Right renal cortex interstitium (tissue), 3 donors: ENCODE measurements around the gene DISC1. TPM values are rescaled to one million over a fixed set of nuclear protein-coding genes. Genes with fewer than 3 reads are reported as not detected.

Source experiments
- DNase-seq, 3 donors: peaks; one replicate each; pipeline ENCODE4 v3.0.0-alpha.2; 2013; ENCODE audit warnings: low read depth in 3 of 3, low spot score in 2 of 3
- polyA plus RNA-seq, 3 donors: library from polyadenylated mRNA; unstranded; fragments of 120-200 nt; gene quantifications; one replicate each; pipeline ENCODE4 v1.2.1, GENCODE V29; 2013; ENCODE audit not compliant: insufficient read length in 3 of 3

Gene DISC1
- polyA plus RNA-seq, 3 donors: 6.0 to 7.1 (median 6.1) TPM

DNA sequence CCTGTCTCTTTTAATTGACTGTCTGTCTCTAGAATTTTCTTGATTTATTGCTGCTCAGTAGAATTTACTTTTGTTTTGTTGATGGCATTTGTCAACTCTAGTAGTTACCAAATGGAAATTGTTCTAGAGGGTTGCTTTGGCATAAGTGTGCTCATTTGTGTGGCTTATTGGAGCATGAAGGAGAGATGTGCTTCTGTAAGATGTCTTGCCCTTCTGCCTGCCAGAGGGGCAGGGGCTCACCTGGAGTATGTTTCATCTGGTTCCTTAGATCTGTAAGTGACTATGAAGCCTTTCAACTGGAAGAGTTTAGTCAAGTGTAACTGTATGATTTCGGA, 345.5 kb downstream of the DISC1 start:
- no peak for DNase-seq

DNA sequence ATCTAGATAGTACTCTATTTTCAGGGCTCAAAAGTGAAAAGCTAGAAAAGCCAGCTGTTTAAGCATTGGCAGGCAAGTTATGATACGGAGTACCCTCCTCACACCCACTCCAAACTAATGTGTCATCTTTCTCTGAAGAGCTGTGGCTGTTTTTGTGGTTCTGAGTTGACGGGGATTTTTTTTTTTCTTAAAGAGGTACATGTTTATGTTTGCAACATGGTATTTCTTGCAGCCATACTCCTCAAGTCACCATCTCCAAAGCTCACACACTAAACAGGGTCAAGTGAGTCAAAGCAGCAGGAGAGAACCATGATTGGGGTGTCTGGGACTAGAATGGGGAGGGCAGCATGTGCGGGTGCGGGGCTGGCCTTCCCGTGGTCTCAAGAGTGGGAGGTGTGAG, 347.2 kb downstream of the DISC1 start:
- DNase-seq: no peak

DNA sequence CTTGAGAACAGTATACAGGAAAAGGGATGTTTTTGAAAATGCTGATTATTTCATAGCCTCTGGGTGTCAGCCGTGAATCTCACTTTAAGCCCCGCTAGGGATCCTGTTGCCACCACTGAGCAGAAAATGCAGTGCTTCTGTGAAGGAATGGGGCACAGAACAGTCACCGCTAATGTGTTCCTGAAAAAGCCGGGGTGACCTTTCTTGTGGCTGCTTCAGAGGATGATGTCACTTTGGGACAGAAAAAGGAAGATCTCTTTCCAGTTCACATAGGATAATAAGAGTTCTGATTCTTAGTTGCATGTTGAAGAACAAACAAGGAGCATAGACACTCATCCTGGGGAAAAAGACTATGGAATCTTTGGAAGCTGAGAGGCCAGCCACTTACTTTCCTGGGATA, 349.6 kb downstream of the DISC1 start:
- DNase-seq: no peak

DNA sequence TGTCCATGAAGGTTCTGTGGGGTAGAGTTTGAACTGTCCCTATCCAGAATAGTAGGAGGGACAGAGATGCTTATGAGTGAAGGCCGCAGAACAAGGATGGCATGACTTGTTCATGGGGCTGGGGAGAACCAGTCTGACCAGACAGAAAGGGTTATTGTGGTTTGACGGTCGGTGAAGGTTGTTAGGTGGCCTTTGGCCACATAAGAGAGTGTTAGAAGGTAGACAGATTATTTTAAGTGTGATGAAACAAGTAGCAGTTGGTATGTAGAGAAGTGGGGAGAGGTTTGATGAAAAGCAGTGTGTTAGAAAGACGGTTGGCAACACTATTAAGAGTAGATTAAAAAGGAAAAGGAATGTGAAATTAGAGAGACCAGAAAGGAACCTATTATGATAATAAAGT, 355.1 kb downstream of the DISC1 start:
- DNase-seq: no peak

DNA sequence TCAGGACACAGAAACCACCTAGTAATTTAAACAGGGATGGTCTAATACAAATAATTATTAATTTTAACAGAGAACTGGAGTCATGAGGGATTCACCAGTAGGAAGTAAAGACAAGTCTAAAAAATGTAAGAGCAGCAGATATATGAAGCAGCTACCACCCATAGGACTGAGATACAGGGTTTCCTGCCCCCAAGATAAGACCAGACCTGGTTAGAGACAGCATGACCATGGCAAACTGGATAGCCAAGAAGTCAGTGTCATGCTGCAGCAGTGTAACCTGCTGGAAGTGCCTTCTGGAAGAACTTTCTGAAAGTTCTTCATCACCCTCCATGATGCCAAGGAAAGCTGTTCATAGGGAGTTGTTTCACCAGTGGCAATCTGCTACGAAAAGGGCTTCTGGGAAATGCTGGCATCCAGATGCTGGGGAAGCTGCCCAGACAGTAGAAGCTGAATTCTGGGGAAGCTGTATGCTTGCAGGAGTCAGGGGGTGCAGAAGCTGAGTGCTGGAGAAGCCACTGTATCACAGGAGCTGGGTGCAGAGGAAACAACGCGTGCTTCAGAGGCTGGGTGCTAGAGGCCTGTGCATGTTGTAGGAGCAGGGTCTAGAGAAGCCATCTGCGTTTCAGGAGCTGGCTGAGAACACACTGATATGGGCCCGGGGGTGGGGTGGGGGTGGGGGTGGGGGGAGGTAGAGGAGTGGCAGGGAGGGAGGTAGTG, 356.4 kb downstream of the DISC1 start:
- DNase-seq: no peak

DNA sequence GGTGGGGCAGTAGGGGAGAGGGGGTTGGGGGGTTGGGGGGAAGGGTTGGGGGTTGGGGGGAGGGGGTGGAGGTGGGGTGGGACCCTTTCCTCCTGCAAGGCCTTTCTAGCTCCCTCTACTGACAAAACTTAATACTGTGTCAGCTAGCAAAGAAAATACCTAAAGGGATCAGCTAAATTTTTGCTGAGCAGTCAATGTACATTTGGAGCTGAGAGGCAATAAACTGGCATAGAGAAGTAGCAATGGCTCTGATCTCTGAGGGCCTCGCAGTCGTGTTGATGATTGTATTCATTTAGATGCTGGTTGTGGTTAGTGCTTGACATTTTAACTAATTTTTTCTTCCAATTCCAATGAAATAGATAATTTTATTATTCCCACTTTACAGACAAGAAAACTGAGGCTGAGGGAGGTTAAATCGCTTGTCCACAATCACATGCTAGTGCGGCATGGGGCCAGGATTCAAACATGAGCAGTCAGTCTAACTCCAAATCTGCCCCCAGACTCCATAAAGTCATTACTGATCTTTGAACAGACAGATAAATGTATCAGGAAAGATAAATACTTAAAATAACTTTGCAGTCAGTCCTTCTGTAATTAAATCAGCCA, 357.1 kb downstream of the DISC1 start:
- DNase-seq: no peak

DNA sequence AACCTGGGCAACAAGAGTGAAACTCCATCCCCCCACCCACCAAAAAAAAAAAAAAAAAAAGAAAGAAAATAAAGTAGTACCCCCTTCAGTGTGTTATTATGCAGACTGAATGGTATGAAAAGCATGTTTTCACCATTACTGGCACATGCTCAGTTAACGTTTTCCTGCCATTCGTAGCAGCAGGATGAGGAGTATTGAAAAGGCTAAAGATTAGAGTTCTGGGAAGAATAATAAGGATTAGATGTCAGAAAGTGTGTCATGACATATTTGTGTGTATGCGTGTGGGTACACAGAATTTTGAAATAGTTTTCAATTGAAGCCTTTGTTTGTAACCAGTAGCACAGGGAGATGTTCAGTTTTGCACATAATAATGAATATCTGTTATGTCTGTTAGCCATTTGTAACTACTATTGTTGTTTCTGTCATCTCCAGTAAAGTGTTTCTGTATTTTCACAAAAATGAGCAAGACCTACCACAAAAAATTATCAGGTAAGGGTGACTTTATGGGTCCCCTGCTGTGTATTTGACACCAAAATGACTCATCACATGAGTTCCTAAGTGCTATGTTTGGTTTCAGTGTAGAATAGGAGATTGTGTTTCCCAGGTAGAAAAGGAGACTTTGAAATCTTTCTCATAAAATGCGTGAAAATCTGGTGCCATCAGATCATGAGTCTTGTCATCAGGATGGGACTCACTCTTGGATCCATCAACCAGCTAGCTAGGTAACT, 358.9 kb downstream of the DISC1 start:
- DNase-seq: no peak

DNA sequence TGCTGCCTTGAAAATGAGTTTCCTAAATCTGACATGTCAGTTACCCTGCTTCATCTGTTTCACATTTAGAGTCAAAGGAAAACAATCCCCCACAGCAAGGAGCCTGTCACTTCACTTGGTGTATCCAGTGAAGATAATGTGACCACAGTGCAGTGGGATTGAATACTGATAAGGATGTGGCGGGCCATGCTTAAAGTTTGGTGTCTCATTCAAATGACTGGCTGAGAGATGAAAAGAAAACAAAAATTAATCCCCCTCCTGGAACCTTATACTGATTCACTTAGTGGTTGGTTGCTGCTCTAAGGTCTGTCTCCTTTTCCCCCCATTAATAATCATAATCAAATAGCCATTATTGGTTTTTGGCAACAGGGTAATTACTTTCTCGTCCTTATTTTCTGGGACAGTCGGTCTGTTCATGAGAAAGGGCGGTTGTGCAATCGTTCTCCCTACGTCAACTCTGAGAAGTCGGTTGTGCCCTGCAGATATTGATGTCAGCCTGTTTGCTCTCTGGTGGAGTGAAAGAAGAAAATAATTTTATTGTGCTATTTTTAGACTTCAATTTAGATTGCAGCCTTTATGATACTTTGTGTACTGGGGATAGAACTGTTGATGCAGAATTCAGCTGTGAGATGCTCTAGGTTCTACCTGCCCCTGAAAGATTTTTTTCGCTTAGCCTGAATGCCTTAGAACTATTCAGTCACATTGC, 360.2 kb downstream of the DISC1 start:
- no peak for DNase-seq

DNA sequence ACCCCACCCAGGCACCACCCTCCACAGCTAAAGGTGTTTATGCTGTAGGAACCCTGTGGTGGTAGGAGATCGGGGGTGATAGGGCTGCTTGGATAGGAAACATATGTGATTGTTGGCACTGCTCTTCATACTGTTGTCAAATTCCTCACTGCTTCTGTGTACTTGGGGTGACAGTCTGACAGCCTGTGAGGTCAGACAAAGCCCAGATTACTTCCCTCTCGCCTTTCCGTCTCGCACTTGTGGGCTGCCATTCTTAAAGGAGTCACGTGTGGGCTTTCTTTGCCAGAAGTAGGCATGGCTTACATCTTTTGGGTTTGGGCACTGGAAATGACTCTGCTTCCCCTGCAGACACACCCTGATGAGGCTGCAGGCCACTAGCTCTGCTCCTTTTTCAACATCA, 363.8 kb downstream of the DISC1 start:
- DNase-seq: no peak

DNA sequence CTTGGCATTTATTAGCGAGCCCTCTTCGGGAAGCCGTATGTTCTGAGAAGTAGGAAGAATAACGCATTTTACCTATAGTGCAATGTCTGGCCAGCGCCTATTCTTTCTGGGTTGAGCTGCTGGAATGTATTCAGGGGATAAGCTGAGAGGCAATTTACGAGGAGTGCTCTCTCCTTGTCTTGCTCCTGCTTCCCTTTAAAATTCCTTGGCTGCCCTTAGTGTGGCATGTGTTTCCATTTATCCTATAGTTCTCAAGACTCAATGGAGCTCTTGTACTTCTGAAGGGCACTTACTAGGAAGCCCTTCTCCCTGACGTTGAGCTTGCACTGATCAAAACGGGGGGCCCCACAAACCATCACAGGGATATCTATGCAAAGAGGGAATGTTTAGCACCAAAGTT, 364.6 kb downstream of the DISC1 start:
- no peak for DNase-seq

DNA sequence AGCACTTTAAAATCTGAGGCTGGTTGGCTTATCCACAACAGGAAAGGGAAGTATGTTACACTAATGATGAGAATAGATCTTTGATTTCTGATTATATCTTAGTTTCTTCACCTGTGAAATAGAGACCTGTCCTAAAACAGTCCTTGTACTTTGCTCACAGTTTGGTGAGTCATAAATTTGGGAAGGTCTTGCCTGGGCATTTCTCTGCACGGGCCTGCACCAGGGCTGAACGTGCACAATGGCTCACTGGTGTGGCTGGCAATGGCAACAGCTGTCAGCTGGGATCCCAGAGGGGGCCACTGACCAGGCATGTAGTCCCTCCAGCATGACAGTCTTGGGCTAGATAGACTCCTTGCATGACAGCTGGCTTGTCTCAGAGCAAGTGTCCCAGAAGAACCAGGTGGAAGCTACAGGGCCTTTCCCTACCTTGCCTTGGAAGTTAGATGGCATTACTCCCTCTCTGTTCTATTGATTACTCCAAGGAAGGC, 367.4 kb downstream of the DISC1 start:
- DNase-seq: no peak

DNA sequence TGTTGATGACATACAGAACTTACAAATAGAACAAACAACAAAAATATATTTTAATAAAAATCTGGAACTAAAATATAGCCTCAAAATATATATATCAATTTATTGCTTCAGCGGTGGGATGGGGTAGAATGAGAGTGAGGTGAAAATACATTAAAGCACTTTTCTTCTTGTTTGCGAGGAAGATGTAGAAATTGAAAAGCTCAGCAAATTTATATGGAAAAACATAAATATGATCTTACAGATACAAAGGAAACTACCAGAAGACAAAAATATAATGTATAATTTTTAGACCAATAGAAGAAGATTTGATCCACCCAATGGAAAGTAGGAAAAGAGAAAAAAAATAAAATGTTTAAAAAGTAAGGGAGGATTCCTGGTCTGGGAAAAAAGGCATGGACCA, 372.2 kb downstream of the DISC1 start:
- no peak for DNase-seq

DNA sequence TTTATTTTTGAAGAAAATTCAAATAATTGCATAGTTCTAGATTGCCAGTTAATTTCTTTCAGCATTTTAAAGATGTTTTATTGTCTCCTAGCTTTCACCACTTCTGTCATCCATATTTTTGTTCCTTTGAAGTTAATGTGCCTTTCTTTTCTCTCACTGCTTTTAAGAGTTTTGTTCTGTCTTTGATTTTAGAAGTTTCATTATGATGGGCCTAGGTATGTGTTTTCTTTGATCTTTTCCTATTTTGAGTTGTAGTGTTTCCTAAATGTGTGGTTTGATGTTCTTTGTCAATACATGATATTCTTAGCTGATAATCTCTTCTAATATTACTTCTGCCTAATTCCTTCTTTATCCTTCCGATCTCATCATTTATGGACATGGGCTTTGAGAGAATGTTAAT, 378.7 kb downstream of the DISC1 start:
- DNase-seq: no peak

DNA sequence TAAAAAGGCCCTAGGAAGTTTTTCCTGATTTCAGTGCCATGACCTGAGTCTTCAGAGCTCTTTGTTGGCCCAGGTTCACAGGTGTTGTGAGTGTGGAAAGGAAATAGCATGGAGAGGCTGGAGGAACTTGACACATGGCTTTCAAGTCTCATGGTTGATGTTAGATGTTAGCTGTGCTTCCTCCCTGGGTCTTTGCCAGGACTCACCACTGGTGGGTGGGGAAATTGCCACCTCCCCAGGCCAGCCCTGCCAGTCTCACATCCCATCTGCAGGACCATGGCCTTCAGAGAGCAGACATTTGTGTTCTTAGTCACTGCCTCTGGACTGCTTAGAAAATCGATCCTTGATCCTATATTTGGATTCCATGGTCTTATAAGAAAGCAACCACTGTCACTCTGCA, 383.2 kb downstream of the DISC1 start:
- no peak for DNase-seq

DNA sequence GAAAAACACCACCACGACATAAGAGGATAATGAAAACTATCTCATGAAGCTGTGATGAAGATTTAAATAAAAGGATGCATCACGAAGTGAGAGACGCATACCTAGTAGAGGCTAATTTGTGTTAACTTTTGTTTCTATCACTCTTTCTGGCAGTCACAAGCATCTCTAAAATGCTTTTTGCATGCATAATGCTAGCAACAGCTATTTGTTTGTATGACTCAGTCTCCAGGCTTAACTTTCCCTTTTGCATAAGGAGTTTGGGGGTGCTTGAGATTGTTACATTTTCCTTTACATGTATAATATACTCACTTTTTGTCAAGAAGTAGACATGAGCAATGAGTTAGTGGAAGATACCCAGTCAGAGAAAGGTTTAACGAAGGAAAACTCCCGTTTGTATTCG, 385.4 kb downstream of the DISC1 start:
- no peak for DNase-seq

DNA sequence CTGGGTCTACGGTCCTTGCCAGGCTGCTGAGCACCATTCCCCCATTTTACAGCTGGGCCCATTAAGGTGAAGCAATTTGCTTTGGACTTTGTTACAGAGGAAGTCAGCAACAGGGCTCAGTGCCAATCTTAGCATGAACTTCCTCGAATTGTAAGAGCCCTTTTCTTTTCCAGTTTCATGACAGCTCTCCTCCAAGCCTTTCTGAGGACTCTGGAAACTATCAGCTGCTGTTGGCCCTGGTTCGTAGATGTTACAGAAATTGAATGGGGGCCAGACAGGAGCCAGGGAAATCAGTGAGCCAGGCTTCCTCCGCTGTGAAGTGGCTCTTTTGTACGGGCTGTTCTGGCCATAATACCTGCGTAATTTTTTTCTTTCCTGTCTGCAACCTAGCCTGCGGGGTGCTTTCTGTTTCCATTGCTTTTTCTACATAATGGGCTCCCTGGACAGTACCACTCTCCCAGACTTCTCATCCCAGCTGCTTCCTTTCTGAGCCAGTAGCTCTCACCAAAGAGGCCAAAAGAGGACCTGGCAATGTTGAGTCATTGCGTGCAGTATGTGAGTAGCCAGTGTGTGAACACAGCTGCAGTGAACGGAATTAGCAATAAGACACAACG, 386.3 kb downstream of the DISC1 start:
- no peak for DNase-seq

DNA sequence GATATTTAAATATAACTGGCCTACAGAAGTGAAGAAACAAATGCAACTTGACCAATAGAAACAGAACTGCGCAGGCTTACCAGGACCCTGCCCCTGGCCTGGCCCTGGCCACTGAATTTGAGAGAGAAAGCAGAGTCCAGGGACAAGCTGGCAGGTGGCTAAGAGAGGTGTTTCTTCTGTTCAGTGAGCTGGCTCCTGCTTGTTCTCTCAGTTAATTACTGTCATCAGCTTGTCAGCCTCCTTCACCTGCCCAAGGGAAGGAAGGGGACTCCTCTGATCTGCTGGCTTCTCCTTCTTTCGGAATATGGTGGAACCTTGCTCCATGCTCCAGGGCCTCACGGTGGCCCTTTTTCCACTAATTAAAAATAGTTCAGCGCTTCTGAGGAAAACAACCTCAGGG, 388.4 kb downstream of the DISC1 start:
- no peak for DNase-seq

DNA sequence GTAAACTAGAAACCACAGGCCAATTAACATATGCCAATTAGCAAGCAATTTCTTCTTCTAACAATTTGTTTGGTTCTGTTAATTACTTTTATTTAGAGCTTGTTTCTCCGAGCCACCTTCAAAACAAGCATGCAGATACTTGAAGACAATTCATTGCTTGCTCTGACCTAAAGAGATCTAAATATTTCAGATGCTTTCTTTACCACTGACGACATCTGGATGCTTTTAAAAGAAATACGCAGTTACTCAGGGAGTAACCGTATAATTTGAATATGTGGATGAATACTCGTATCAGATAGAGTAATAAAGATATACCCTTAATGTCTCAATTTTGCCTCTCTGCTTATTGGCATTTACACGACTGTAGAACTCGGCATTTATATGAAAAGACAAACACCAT, 390.0 kb downstream of the DISC1 start:
- no peak for DNase-seq

DNA sequence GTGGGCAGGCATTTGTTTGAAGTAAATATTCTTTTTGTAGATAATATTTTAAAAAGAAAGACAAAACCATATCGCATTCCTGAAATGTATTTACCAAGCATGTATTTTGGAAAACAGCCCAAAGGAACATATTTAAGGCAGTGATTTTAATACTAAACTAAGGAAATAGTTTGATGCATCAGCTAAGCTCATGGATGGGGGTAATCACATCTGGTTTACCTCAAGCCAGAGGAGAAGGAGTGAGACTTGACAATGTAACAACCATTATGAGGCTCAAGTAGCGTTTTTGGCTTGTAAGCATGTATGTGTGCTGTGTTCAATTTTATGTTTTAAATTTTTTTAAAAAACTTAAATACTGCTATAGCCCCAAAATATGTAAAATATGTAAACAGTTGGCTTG, 390.5 kb downstream of the DISC1 start:
- no peak for DNase-seq

DNA sequence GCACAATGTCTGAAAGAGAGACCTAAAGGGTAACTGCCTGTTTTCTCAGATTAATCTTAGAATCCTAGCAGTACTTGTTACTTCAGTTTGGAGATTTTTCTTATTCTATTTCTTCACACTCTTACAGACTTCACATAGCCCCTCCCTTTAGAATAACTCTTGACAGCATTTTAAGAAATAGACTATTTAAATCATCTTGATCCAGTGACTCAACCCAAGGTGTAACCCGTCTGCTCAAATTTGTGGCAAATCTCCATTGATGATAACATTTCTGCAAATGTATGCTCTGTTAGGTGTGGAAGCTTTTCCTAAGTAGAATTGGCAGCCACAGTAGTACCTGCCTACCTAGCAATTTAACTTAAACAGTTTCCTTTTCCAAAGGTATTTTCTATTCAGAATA, 391.2 kb downstream of the DISC1 start:
- DNase-seq: no peak
